GM18507 (cell line): Measurements from ENCODE around the gene DFFA.
"Not testable (repeated sequence)": the region's sequence is repeated elsewhere in the genome, so short reads cannot be mapped to it uniquely, and the experiment has no call there.

Experiments used
- DNase-seq: peaks from one replicate; pipeline ENCODE4 v3.0.0; 2011; ENCODE audit warnings: low read depth; ENCODE audit not compliant: insufficient read length; ENCODE audit errors: extremely low spot score
- FAIRE-seq: peaks from 2 replicates; lab custom pipeline; 2011; peaks lifted over from hg19 to GRCh38; lab: Jason Lieb, UNC

Gene DFFA

GRCh38 chr1:10507111-10507879 is 35.0 kb upstream of the DFFA start:
- DNase-seq: no peak
- FAIRE-seq: peak; percentile 90

- FAIRE-seq (no peak), DNase-seq (no peak)
Measured at GRCh38 chr1:10506677-10507047, 34.3 kb upstream of the DFFA start.

DNA sequence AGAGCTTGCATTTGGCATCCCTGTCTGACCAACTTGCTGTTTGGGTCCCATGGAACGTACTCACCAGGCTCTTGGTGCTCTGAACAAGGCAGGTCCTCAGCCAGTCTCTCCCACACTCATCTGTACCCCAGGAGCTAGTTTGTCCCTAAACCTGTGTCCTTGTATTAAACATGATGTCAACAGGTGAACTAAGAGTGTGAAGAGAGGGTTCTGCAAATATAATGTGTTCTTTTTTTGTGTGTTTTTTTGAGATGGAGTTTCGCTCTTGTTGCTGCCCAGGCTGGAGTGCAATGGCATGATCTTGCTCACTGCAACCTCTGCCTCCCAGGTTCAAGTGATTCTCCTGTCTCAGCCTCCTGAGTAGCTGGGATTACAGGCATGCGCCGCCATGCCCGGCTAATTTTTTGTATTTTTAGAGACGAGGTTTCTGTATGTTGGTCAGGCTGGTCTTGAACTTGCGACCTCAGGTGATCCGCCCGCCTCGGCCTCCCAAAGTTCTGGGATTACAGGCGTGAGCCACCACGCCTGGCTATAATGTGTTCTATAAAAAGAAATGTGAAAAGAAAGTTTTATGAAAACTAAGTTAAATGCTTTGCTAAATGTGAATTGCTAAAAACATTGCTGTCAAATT is 33.8 kb upstream of the DFFA start:
- not testable (repeated sequence) for DNase-seq, FAIRE-seq

DNA sequence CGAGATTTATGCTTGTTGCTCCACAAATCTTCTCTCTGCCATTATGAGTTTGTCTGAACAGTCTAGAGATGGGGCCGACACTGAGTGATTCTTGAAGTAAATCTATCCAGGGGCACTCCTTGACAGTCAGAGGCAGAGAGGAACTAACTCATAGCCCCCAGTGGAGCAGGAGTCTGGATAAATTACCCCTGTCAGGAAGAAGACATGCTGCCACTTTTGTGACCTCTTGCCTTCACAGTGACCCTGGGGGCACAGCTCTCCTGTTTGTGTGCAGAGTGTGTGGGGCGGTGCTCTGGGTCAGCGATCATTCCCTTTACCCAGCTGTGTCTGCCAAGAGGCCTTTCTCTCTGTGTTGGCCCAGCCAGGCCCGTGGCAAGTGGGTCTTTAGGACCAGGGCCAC is 31.9 kb upstream of the DFFA start:
- no peak for DNase-seq
- FAIRE-seq: no peak

DNA sequence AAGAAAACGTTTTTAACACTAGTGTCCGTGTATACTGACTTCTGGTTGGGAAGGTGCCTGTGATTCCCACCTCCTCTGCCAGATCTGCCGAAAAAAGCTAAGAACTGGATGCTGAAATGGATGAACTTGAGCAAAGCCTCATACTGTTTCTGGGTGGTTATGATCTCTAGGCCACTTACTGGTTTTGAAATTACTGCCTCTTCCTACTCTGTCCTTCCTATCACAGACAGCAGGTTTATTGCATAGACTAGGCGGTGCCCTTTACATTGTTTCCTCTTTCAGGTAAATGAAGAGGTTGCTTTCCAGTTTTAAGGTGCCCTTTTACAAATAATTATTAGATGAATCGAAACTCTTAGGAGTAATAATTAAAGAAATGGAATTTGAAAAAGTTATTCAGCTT is 29.9 kb upstream of the DFFA start:
- FAIRE-seq (no peak), DNase-seq (no peak)

GRCh38 chr1:10498231-10498630 is 25.9 kb upstream of the DFFA start:
- DNase-seq (no peak), FAIRE-seq (peak; percentile 44)

DNA sequence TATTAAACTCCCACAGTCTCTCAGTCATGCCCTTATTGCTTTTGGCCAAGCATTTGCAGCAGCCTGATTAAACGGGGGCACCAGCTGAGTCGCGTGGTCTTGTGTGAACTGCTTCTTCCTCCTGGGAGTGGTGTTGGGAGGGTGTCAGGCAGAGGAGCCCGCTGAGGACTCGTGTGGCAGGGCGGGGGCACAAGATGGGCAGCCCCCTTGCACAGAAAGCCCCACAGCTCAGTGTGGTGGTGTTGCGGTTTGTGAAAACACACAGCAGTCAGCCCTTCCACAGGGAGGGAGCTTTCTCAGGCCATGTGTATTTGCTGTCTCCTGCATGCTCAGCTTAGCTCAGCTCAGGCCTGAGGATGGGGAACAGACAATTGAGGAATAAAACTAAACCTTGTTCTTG is 24.8 kb upstream of the DFFA start:
- DNase-seq (no peak), FAIRE-seq (no peak)

GRCh38 chr1:10495952-10496351 is 23.6 kb upstream of the DFFA start:
- no peak for FAIRE-seq
- DNase-seq: no peak

- DNase-seq (no peak), FAIRE-seq (no peak)
Measured at GRCh38 chr1:10495475-10495817, 23.1 kb upstream of the DFFA start.

DNA sequence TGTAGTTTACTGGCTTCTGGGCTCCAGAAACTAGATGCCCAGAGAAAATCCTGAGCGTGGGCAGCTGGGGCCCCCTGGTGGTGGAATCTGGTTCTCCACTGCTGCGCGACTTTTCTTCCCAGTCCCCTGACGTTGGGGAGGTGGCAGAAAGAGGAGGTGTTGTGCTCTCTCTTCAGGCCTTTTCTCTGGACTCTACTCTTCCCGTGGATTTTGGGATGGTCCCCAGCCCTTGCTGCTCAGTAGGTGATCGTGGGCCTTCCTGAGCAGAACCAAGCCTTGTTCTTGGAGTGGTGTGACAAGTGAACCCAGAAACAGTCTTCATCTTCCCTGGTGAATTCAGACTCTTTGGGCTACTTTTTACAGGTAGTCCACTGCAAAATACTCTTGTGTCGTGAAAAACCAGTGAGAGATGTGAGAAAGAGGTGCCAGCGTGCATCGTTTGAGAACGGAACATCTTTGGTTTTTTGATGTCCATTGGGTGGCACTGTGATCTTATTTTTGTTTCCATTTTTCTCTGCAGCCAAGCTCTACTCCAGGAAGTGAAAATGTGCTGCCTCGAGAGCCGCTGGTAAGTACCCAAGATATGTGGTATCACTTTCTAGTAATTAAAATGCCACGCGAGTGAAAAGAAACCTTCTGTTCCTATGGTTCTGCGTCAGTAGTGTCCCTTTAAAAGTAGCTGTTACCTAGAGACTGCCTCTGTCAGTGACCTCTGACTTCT is 22.6 kb upstream of the DFFA start:
- peak; percentile 91 for FAIRE-seq
- peak; percentile 64 for DNase-seq

- DNase-seq (no peak), FAIRE-seq (no peak)
Measured at GRCh38 chr1:10494418-10494753, 22.1 kb upstream of the DFFA start.

DNA sequence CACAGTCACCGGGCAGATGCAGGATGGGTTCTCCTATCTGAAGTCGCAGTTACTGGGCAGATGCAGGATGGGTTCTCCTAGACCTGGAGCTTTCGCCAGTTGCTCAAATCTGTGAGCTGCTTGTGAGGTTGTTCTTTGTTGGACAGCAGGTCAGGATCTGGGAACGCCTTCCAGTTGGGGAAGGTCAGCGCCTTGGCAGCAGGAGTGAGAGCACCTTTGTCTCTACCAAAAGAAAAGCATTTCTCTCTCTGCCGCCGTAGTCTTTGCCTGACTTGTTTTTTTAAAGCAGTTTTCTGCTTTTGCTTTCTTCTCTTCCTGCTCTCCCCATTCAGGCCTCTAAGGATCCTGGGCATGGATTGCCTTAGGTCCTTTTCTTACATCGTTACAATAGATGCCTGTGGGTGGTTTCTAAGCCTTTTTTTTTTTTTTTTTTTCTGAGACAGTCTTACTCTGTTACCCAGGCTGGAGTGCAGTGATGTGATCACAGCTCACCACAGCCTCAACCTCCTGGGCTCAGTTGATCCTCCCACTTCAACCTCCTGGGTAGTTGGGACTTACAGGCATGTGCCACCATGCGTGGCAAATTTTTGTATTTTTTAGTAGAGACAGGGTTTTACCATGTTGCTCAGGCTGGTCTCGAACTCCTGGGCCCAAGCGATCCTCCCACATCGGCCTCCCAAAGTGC is 18.1 kb upstream of the DFFA start:
- no peak for DNase-seq

GRCh38 chr1:10489291-10490055 is 17.1 kb upstream of the DFFA start:
- no peak for FAIRE-seq
- no peak for DNase-seq

More for the DNA sequence above, 18.1 kb upstream of the DFFA start:
- FAIRE-seq: no peak

DNA sequence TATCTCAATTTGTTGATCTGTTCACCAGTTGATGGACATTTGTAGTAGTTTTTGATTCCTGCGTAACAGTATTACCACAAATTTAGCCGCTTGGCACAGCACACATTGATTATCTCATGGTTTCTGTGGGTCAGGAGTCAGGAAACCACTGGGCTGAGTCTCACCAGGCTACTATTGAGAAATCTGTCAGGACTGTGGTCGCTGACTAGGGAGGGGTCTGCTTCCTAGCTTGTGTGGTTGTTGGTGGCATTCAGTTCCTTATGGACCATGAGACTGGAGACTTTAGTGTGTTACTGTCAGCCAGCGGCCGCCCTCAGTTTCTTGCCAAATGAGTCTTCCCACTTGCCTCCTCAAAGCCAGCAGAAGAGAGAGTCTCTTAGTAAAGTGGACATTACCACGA is 12.2 kb upstream of the DFFA start:
- DNase-seq (no peak), FAIRE-seq (no peak)

DNA sequence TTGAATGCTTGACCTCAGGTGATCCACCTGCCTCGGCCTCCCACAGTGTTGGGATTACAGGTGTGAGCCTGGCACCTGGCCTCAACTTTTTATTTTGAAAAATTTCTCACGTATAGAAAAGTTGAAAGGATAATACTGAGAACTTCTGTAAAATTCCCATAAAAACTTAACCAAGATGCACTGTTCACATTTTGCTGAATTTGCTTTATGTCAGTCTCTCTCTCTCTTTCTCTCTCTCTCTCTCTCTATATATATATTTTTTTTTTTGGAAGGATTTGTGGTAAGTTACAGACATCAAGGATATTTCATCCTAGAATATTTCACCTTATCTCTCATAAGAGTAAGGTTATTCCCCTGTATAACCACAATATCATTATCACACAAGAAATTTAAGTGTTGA is 8.3 kb upstream of the DFFA start:
- no peak for FAIRE-seq
- no peak for DNase-seq

DNA sequence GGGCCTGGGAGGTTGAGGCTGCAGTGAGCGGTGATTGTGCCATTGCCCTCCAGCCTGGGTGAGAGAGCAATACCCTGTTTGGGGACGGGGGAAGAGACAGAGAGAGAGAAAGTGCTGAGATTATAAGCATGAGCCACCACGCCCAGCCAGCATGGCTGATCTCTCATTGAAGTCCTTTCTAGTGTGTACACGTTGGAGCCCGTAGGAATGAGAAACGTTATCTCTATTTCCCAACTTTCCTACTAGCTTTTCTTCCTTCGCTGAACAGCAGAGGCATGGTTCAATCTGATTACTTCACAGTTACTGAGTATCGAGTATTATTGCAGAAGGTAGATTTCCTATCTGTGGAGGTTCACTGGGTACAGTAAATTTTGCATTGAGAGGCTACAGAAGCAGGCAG is 7.0 kb upstream of the DFFA start:
- DNase-seq (no peak), FAIRE-seq (no peak)

GRCh38 chr1:10475510-10475909 is 3.2 kb upstream of the DFFA start:
- DNase-seq (no peak), FAIRE-seq (no peak)

DNA sequence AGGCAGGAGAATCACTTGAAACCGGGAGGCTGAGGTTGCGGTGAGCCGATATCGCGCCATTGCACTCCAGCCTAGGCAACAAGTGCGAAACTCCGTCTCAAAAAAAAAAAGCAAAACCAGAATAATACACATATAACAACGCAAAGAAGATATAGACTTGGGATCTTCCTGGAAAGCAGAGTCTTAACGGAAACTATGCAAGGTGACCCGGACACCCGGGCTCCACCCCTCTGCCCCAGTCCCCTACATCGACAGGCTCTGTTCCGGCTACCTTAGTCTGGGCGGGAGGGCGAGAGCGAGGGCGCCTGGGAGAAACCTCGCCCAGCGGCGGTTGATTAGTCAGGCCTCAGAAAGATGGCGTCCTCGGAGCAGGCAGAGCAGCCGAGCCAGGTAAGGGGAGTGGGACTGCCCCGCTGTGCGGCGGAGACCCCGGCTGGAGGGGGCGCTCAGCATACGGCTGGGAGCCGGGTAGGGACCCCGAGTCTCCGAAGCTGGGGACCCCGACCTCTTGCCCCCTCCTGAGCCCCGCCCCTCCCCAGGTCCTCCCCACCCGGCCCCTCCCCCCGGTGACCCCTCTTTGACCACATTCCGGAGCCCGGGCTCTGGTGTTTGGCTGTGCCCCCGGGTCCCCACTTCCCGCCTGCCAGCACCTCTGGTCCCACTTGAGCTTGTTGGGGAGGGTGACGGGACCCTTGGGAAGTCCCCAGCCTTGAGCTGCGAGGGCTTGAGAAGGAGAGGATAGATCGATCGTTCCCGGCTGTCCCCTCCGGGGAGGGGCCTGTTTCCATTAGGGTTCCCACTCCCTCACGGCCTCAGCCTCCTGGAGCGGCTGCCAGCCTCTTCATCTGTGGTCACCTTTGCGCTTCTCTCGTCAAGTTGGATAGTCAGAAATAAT is 2.5 kb upstream of the DFFA start, which contains the start of gene PEX14:
TSS of gene PEX14 (plus strand) at position 338 of the 895 bp plus-strand sequence. CDS start at position 355, 17 bp downstream.
- DNase-seq: peak; percentile 81
- FAIRE-seq: peak; percentile 77

DNA sequence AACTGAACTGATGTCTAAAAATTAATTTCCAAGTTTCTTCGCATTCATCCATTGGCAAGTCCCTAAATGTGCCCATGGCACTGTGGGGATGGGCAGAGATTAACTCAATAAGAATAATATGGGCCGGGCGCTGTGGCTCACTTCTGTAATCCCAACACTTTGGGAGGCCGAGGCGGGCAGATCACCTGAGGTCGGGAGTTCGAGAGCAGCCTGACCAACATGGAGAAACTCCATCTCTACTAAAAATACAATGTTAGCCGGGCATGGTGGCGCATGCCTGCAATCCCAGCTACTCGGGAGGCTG is 1.9 kb upstream of the DFFA start:
- DNase-seq, FAIRE-seq: not testable (repeated sequence)
